Nucleus accumbens (tissue), 56 donors: Measurements from ENCODE around the gene NEDD4L.

ENCODE experiments used
- DNase-seq, 56 donors: peaks; one replicate each; lab custom pipeline; 2025; lab: John Stamatoyannopoulos, UW

NEDD4L gene

DNA sequence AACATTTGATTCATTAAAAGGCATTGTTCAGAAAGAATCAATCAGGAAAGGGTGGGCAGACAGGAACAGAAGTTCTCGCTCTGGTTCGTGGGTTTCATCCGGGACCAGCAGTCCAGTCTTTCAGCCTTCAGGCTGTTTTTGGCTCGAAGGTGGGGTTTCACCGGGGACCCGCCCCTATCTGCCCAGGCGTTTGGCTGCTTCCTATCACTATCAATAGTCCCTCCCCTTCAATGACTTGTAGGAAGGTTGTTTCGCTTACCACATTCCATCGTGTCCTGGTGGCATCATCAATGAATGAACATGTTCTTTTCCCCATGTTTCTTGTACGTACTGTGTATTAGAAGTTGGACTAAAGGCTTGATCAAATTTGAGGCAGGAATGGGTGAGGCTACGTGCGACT is 130.3 kb downstream of the NEDD4L start:
- DNase-seq: no peak

DNA sequence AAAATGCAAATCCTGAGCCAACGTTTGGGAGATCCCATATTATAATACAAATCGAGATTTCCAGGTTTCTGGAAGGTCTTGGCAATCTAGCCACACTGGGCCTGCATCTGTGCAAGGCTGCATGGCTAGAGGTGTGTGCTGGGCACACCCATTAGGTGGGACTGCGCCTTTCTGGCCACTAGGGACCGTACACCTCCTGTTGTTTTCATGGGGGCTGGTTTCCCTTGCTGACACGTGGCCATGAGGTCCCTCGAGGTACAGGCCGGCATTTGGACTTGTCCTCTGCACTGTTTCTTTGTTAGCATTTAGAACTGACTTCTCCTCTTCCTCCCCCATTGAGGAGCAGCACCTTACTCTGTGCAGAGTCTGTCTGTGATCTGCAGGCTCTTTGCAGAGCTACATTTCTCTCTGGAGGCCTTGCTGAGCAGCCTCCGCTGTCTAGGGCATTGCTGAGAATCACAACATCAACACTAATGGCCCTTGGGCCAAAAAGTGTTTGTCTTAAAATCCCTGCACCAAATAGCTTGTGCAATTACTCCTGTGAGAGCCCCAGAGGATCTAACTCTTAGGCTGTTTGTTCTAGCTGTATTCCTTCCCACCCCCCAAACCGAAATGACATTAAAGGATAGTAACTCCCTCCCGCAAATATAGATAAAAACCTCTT is 131.2 kb downstream of the NEDD4L start:
- DNase-seq: no peak

DNA sequence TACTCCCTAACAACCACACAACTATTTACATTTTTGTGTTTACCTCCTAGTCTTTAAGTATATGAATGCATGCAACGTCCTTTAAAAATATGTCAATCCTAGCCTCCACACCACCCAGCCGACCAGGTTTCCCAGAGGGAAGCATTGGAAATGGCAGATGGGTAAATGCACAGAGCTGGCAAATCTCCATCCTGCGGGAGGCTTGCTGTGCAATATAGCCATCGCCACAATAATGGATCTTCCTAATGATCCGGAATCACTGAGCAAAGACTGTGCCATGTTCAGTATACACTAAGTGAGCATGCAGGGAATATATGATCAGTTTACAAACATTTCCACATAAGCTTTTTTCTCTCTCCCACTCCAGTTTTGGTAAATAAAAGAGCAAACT is 131.8 kb downstream of the NEDD4L start:
- DNase-seq: no peak

DNA sequence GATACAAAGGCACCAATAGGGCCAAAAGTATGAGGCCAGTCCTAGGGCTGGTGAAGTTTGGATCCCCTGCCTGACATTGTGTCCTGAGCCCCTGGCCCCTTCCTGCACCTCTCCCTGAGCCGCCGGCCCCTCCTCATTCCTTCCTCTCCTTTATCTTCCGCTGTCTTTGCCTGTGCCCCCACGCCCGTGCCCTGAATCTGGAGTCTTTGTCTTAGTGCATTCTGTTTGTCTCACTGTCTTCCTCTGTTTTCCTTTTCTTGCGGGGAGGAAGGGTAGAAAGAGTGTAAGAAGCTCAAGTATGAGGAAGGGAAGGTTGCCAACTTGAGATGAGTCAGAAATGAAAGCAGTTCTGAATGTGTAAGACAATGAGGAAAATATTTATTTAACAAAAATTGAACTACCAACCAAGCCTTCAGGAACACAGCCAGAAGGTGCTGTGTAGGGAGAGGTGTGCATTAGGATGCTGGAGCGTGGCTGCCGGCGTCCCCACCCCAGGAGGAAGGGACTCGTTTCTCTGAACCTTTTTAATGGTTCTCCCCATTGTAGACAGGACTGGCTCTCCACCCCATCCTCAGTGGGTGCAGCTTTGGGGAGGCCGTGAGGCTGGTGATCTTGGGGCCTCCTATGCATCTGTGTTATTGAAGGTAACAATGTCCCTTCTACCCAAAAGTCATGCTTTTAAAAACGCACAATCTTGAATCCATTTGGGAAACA is 133.1 kb downstream of the NEDD4L start:
- no peak for DNase-seq

DNA sequence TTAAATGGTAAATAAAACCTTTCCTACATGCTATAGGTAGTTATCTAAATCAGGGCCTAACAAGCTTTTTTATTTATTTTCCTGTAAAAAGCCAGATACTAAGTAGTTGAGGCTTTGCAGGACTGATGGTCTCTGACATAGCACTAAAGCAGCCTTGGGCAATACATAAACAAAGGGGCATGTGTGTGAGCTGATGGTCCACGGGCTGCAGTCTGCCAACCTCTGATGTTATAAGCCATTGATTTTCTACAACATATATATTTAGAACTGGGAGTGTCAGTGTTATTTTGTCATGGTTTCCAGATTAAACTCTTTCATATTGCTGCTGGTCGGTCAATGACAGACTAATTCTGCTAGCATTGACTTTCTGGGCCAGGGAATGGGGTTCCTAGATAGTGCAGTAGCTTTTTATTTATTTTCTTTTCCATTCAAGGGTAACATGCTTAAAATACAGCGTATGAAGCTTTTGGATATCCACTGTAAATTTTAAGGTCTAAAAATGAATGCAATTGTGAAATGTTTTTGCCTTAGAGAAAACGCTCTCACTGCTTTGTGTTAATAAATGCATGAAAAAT is 134.0 kb downstream of the NEDD4L start:
- DNase-seq: no peak

DNA sequence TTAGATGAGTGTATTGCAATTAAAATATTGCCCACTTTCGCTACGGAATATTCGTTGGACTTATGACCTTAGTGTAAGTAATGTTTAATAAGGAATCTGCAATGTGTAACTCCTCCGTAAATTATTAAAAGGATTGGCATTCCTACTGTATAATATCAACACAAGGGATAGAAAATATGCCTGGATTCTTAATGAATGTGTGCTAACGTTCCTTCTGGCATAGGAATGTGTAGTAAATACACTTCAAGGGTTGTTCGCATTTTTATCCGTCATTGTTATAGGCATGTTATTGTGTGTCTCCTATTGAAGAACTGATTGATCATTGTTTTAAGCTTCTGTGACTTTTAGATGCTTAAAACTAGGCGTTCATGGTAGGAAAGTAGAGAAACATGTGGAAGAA is 134.5 kb downstream of the NEDD4L start:
- DNase-seq: no peak

DNA sequence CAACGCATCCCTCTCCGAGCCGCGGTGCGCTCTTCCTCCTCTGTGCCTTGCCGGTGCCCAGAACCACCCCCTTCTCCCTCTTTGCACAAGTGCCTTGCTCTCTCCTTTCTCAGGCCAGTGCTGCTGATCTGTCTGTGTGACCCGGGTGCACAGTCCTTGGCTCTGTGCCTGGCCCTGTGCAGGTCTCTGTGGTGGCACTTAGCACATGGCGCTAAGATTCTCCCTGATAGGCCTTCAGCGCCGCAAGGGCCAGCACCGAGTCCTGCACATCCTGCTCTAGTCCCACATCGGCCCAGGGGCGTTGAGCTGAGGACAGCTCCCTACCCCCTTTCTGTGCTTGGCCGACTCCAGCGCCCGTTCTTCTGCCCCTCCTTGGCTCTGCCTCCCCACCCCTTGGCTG is 136.1 kb downstream of the NEDD4L start:
- DNase-seq: no peak

DNA sequence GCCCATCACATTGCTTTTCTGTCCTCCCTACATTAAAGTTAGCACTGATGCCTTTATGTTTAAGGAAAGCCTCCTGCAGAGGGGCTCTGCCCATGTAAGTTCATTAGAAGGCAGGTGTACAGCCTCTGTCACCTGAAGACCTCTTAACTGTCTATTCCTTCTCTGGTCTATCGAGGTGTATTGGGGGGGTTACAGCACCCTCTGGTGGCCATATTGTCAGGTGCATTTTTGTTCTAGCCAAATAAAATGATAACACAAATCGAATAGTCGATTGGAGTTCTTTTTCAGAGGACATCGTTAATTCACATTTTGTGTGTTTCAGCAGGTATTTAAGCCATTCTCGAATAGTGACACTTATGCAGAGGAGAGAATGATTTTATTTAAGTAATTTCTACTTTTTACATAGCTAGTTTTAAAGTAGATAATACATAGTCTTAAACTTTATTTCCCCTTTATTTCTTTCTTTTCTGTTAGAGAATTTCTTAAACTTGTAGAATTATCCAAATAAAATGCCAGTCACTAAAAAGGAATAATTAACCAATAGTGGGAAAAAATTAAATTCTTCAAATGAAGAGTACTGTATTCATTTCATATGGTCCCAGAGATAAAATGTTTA is 136.8 kb downstream of the NEDD4L start:
- peak in 26 of 56 donors; percentile 7 to 73 (median 26) for DNase-seq

DNA sequence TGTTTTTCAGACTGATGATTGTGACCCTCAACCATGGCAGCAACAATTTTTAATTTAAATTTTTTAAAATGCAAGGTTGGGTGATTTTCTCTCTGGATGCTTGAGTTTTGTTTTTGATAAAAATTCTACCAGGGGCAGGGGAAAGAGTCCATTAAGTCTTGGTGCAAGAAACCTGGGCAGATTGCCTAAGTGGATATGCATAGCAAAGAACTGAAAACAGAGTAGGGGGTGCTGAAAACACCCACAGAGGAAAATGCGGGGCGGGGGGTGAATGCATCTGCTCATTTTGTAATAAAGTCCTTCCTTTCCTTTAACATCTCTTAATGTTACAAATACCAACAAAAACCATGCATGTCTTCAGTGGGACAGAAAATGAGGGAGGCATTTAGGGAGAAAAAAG is 138.0 kb downstream of the NEDD4L start:
- no peak for DNase-seq

DNA sequence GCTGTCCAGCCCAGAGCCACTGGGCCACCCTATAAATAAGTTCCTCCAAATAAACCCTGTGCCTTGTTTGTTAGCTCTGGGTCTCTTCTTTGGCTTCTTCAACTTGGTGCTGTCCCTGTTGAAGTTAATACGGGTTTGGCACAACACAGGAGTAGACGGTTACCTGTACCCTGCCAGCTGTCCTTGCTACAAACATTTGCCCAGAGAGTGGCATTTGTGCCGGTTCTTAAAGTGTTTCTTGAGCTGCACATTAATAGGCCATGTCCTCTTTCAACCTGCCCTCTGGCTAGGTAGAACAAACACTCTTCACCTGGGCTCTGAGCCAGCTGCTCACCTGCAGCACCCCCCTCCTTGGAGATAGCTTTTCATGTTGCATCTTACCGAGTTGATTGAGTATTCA is 139.2 kb downstream of the NEDD4L start:
- no peak for DNase-seq

DNA sequence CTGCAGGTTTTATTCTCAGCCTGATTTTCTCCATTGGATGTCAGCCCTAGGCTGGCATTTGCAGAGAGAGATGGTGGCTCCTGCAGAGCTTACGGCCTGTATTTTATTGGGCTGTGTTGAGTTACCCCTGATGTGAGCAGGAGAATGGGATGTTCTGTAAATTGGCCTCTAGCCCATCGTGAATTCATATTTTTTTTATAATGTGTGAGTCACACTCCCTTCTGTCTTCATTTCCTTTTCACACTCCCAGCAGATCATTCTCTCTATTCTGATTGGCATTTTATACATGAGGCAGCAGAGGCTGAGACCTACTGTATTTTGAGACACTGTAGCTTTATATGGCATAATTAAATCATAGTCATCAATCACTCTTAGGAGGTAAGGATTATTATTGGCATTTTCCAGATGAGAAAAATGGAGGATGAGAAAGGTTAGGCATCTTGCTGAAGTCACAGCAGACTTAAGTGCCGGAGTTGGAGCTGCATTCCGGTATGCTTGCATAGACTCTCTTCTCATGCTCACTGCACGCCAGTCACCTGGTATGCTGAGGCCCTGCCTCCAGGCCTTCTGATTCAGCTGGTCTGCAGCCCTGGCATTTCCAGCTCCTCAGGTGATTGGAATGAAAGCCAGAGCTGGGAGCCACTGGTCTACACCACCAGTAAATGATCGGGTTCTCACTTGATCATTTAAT is 142.4 kb downstream of the NEDD4L start:
- peak in 2 of 56 donors; percentile 15 to 18 for DNase-seq

DNA sequence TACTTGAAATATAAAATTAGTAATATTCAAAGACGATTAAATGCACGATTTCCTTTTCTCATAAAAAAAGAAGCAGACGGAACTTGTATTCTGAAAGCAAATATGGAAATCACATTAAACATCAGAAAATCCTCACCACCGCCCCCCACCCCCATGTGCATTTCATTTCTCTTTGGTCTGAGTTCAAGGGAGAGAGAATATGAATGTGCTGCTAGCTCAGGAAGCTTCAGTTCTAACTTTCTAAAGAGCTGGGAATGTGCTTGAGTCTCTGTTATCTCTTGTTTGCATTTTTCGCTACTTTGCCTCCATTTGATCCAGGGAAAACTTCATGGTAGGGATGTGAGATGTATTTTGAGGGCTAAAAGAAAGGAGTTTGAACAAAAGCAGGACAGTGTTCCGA is 143.6 kb downstream of the NEDD4L start:
- no peak for DNase-seq

DNA sequence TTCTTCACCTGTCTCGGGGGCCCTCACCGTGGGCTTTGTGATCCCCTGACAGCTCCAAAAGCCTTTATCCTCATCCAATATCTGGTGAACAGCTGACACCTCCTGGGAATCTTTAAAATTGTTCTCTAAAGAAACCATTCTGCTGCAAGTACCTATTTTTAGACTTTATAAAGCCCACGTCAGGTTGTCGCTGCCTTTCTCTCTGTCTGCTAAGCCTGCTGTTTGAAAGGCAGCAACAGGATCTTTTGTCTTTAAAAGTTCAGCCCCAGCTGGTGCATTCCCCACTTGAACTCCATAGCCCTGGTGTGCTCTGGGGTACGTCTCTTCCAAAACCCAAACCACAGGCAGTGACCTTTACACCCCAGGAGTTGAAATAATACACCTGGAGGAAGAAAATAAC is 145.0 kb downstream of the NEDD4L start:
- DNase-seq: peak in 8 of 56 donors; percentile 20 to 59 (median 34)

DNA sequence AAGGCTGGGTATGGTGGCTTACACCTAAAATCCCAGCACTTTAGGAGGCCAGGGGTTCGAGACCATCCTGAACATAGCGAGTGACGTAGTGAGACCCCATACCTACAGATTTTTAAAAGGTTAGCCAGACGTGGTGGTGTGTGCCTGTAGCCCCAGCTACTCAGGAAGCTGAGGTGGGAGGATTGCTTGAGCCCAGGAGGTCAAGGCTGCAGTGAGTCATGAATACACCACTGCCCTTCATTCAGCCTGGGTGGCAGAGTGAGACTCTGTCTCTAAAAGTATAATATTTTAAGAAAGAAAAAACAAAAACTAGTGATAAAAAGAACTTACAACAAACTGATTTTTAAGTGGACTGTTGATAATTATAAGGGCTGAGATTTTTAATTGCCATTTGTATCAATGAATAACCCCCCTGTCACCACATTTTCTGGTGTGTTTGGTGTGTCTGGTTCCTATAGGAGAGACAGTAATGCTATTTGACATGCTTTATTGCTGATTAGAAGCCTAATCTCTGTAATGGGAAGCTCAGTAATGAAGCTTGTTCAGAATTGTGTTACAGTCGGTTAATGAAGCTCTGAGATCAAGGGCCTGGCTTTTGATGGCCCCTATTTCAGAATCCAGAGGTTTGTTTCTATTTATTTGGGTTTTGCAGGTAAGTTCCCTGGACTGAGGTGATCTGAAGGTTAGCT is 147.0 kb downstream of the NEDD4L start:
- no peak for DNase-seq

DNA sequence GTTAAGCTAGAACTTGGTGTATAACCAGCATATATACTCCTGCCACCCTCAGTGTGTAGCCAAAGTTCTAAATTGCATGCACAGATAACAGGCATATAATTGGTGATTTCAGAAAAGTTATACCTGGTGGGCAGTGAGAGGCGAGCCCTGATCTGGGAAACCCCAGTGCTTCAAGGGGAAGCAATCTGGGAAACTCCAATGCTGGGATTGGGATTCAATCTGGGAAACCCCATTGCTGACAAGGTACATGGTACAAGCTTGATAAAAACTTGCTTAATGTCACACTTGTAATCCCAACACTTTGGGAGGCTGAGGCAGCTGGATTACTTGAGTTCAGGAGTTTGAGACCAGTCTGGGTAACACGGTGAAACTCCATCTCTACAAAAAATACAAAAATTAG is 147.6 kb downstream of the NEDD4L start:
- DNase-seq: no peak

DNA sequence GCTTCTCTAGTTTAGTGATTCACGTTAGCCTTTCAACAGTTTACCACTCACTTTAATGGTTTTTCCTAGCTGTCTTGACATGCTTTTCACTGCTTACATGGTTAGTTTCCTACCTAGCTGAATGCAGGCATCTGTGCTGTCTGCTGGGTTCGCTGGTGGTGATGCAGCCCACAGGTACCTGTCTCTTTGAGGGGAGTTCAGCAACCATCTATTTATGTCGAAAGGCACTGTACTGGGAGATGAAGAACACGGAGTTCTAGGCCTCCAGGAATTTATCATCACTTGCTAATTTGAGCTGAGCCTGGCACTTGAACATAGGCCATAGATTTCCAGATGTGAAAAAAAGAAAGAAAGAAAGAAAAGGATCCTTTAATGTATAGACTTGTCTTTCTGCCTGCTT is 148.5 kb downstream of the NEDD4L start:
- peak in 16 of 56 donors; percentile 5 to 64 (median 34) for DNase-seq

DNA sequence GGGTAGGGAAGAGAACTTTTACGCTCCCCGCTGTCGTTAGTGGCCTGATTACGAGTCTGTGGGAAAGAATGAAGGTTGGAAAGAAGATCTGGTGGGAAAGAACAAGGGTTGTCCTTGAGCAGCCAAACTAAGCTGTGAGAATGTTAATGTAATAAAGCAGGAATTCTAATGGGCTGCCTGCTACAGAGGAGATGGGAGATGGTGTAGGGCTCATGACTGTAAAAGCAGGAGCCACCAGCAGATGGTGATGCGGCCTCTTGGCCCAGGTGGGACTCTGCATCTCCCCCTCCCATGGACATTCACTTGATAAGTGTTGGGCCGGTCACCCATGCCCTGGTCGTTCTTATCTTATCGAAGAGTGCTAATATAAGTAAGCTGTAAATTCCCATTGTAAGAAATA is 150.0 kb downstream of the NEDD4L start:
- DNase-seq: peak in 5 of 56 donors; percentile 11 to 36 (median 20)

DNA sequence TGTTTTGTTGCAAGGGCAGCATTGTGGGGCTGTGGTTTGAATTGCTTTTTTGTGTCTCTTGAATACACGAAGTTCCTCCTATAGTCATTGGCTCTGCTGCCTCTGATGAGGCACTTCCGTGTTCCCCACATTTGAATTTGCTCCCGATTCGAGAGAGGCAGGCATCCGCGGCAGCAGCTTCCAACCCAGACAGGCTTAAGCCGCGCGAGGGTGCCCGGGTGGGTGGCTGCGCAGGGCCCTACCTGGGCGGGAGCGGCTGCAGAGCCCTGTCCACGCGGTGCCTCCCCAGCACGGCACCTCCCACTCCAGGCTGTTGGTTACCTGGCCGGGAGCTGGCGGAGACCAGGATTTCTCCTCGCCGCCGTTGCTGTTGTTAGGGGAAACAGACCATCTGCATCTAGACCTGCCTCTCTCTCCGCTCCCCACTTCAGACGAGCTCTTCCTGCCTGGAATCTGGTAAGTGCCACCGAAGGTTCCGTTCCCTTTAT is 151.3 kb downstream of the NEDD4L start:
- peak in 33 of 56 donors; percentile 15 to 79 (median 46) for DNase-seq

DNA sequence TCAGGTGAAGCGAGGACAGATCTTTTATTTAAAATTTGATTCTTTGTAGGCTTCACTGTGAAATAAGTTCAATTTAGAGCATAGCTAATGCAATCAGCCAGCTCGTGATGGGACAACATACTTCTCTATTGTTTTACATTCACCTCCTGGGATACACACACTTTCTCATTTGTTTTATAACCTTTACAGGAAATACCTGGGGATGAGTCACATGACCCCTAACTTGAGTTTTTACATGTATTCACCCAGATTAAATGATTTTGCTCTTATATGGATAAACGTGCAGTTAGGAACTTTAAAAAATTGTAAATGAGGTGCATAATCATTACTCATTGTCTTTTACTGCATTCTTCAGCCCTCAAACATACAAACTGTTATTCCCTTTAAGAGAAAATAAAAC is 152.1 kb downstream of the NEDD4L start:
- no peak for DNase-seq
